ENCODE results near the gene WHRN.

- no peak for TF ChIP-seq REST (IDR thresholded peaks at IDR 0.05; ENCODE audit: insufficient read depth in 1 of 2, low read depth in 2 of 2, low read length in 2 of 2)
- no peak for TF ChIP-seq POLR2AphosphoS5 (IDR thresholded peaks at IDR 0.05; ENCODE audit: low read depth, low read length)
- TF ChIP-seq TAF1 (IDR thresholded peaks at IDR 0.05; ENCODE audit: borderline replicate concordance, insufficient read depth, low read length), result no peak
Measured at GRCh38 chr9:114442022-114442421, 63.3 kb downstream of the WHRN start.
